ENCODE measurements around the gene C16orf89. TPM values are rescaled to one million over a fixed set of nuclear protein-coding genes. Genes with fewer than 3 reads are reported as not detected.

C16orf89 gene
- total RNA-seq, 1 experiment from 2014 or later: 1.8 TPM

- no peak for TF ChIP-seq NFATC4 (CRISPR knock-in tag; IDR thresholded peaks at IDR 0.05)
- TF ChIP-seq RORB (CRISPR knock-in tag; IDR thresholded peaks at IDR 0.05): no peak
- no peak for TF ChIP-seq IRF2 (CRISPR knock-in tag; IDR thresholded peaks at IDR 0.05; ENCODE audit: borderline replicate concordance, low read depth)
- peak; percentile 99 for TF ChIP-seq USF2 (CRISPR knock-in tag; IDR thresholded peaks at IDR 0.05)
- TF ChIP-seq CREM (CRISPR knock-in tag; IDR thresholded peaks at IDR 0.05): no peak
- TF ChIP-seq TCF7 (CRISPR knock-in tag; IDR thresholded peaks at IDR 0.05; ENCODE audit: low read depth): no peak
- no peak for TF ChIP-seq OVOL2 (CRISPR knock-in tag; IDR thresholded peaks at IDR 0.05; ENCODE audit: borderline replicate concordance)
- no peak for TF ChIP-seq CREB1 (CRISPR knock-in tag; IDR thresholded peaks at IDR 0.05)
- no peak for TF ChIP-seq ZNF138 (CRISPR knock-in tag; conservative IDR thresholded peaks at IDR 0.05)
- no peak for TF ChIP-seq IRF1 (CRISPR knock-in tag; IDR thresholded peaks at IDR 0.05)
- TF ChIP-seq CBFB (CRISPR knock-in tag; IDR thresholded peaks at IDR 0.05; ENCODE audit: low read depth): no peak
- TF ChIP-seq ZNF219 (CRISPR knock-in tag; IDR thresholded peaks at IDR 0.05; ENCODE audit: borderline replicate concordance): no peak
- TF ChIP-seq ATF6 (CRISPR knock-in tag; IDR thresholded peaks at IDR 0.05): no peak
- TF ChIP-seq TP53 (CRISPR knock-in tag; IDR thresholded peaks at IDR 0.05): no peak
- no peak for TF ChIP-seq NR3C1 (CRISPR knock-in tag; conservative IDR thresholded peaks at IDR 0.05; ENCODE audit: low read depth)
- TF ChIP-seq E2F1 (CRISPR knock-in tag; IDR thresholded peaks at IDR 0.05): no peak
- TF ChIP-seq ERG (CRISPR knock-in tag; IDR thresholded peaks at IDR 0.05): no peak
- no peak for TF ChIP-seq ZNF532 (CRISPR knock-in tag; IDR thresholded peaks at IDR 0.05; ENCODE audit: borderline replicate concordance)
- TF ChIP-seq ZNF416 (CRISPR knock-in tag; IDR thresholded peaks at IDR 0.05): no peak
- TF ChIP-seq MLX (CRISPR knock-in tag; IDR thresholded peaks at IDR 0.05): no peak
- TF ChIP-seq CDX4 (CRISPR knock-in tag; IDR thresholded peaks at IDR 0.05; ENCODE audit: borderline replicate concordance): no peak
- TF ChIP-seq ZMAT4 (CRISPR knock-in tag; IDR thresholded peaks at IDR 0.05): no peak
- no peak for TF ChIP-seq NR1H2 (CRISPR knock-in tag; IDR thresholded peaks at IDR 0.05)
- TF ChIP-seq ZBTB43 (CRISPR knock-in tag; IDR thresholded peaks at IDR 0.05): 0 out of 2 replicates have a peak, but pooled peaks have one; percentile 55
- TF ChIP-seq FOXJ3 (CRISPR knock-in tag; IDR thresholded peaks at IDR 0.05; ENCODE audit: borderline replicate concordance): no peak
These were observed 6.1 kb upstream of the C16orf89 start, which contains the start of gene ALG1 (continued) for GRCh38 chr16:5071681-5072333.

Data from WTC11 (cell line).